IPS-18c (cell line): ENCODE data around the gene PRKG1.
"Not testable (repeated sequence)": the region's sequence is repeated elsewhere in the genome, so short reads cannot be mapped to it uniquely, and the experiment has no call there.

ENCODE experiments used
- H3K4me3 ChIP-seq: 2 replicates; pipeline ENCODE4 v1.7.0; 2013; ENCODE audit warnings: low read depth, mild to moderate bottlenecking, low read length, moderate library complexity; ENCODE audit not compliant: insufficient read depth
- H3K9me3 ChIP-seq: one replicate; pipeline ENCODE4 v1.6.1; 2013; ENCODE audit warnings: mild to moderate bottlenecking, low read length, moderate library complexity; ENCODE audit not compliant: control insufficient read depth, insufficient read depth

PRKG1 gene

DNA sequence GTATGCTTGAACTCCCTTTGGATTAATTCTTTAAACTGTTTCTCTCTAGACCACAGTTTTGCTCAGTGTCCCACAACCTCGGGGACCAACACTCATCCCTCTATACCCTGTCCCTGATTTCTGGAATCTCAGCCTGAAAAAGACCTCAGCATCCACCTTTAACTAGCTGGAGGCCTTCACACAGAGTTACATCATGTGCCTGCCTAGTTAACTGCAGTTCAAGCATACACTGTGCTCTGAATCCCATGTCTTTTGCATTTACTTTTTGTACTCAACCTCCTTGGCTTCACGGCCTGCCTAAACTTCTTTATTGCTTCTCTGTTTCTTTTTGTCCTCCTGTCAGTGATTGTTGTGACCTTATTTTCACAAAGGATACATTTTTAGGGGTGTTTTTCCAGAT lies 66.7 kb downstream of the PRKG1 start:
- Histone ChIP-seq H3K4me3 (no peak overlapping the region), H3K9me3 (no peaks in the 10 kb centered on the region)

DNA sequence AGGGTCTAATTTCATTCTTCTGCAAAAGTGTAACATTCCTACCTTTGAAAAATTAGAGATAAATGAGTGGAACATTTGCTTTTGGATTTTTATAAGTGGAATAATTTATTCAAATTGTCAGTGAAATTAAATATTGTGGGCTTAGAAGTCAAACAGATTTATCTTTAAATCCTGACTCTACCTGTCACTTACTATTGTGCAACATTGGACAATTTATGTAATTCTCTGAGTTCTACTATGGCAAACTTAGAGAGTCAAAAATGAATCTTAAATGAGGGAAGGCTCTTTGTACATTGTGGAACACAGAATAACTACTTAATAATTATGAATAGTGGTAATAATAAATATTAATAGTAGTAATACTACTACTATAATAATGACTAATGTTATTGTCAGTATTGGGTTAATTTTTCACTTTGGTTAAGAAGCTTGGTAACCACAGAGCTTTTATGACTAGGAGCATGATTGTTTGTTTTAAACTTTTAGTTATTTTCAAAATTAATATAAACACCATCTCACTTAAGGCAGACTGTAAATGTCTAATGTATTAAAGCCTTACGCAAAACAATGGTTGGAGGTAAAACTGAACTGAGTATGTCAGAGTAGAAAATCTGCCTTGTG lies 70.0 kb downstream of the PRKG1 start:
- H3K9me3 ChIP-seq: no peaks in the 10 kb centered on the region
- H3K4me3 ChIP-seq: no peak overlapping the region

DNA sequence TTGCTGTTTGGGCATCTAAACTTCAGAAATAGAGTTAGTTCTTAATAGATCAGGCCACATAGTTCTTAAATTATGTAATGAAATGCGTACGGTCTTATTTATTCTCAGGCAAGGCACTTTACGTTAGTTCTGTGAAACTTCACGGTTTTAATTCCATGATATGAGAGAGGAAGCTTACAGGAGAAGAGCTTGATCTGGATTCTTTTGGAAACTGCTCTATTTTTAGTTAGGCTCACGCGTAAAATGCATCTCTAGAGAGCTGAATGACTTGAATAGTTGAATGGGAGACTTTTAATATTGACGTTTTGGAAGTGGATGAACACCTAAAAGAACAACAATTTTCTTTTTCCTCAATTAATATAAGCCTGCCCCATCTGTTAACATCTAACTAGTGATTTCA lies 71.1 kb downstream of the PRKG1 start:
- no peaks in the 10 kb centered on the region for H3K9me3 ChIP-seq
- no peak overlapping the region for H3K4me3 ChIP-seq

DNA sequence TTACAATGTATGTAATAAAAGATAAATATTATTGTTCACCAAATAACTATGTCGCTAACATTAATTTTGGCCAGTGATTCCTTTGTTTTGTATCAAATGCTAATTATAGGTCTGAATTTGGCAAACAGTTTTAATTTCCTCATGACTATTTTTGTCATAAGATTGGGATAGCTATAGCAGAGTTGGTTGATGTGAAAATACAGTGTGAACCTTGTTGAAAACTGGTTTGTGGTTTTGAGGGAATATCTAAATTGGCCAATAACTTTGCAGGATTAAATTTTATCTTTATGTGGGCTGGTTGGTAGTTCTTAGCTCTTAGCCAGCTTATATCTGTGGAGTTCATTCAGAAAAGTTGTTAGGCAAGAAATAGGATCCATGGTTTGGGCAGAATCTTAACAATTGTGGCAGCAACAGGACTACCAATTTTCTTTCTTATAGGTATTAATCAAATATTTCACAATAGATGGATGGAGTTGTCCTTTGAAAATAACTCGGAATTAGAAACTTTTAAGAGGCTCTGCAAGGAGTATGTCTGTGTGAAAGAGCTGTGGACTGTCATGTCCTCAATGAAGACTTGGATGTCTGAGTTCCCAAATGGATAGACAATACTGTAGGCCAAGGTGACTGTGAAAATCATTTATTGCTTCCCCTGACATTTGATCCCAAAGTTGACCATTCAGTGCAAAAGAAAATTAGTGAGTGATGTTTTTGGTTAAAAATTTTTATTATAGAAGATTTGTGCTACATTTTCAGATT lies 73.5 kb downstream of the PRKG1 start:
- Histone ChIP-seq H3K9me3 (no peaks in the 10 kb centered on the region), H3K4me3 (no peak overlapping the region)

DNA sequence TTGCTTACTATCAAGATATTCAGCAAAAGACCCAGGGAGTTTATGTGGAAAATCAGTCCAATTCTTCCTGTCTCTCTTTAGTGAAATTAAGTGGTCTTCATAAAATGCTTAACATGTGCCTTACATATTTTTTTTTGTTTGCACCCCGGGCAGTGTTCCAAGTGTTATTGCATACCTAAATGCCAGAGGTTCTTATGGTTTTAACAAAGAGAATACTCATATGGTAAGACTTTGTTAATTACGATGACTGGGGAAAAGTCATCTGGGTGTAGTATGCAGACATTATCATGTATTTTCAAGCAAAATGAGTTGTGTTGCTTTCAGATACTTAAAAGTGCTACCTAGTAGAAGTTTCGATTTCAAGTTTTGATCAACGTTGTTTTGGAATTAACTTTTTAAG lies 82.6 kb downstream of the PRKG1 start:
- no peak overlapping the region for H3K4me3 ChIP-seq
- H3K9me3 ChIP-seq: no peaks in the 10 kb centered on the region

DNA sequence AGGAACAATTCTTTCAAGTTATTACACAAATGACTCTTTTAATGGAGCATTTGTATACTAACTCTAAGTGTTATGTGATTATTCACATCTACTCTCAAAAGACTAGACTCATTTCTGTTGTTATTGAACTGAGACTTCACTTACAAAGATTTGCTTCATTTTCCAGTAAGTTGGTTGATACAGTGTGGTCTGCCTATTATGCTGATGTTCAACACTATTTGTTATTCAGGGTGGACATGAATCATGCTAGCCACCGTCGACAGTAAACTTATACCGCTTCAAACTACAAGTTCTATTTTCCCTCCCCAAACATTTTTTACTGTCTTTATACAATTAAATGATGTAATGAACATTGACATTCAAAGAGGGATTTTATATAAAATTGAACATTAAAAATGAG lies 84.5 kb downstream of the PRKG1 start:
- Histone ChIP-seq H3K4me3 (no peak overlapping the region), H3K9me3 (peaks cover 8% of the 10 kb centered on the region)

DNA sequence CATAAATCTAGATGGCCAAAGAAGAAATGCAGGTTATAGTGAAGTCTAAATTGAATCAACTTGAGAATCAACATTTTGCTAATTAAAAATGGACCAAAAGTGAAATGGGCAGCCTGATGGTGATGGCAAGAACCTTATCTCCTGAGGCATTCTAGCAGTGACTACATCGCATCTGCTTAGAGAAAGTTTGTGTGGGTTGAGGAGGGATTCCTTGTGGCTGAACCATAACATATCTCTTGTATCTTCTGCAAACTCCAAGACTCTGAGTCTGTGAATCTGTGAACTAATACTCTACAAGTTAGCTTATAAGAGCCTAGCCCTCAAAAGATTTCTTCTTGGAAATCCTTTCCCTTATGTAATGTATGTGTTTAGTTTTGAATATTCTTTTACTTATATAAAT lies 85.6 kb downstream of the PRKG1 start:
- Histone ChIP-seq H3K4me3 (no peak overlapping the region), H3K9me3 (peaks cover 8% of the 10 kb centered on the region)

DNA sequence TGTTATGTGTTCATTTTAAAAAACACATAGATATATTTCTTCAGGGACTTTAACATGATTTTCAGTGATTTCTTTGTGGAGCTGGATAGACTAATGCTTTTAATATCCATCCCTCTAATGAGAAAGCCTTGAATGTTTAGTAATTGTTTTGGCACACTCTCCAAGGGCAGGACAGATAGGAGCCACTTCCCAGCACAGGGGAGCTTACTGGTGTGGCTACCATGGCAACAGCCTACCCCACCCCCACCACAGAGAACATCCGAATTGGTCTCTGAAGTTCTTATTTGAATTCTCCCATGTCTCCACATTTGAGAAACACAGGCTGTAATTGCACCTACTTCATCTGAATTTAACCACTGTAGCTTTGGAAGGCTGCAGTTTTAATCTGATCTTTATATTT lies 87.7 kb downstream of the PRKG1 start:
- peaks cover 8% of the 10 kb centered on the region for H3K9me3 ChIP-seq
- H3K4me3 ChIP-seq: no peak overlapping the region

DNA sequence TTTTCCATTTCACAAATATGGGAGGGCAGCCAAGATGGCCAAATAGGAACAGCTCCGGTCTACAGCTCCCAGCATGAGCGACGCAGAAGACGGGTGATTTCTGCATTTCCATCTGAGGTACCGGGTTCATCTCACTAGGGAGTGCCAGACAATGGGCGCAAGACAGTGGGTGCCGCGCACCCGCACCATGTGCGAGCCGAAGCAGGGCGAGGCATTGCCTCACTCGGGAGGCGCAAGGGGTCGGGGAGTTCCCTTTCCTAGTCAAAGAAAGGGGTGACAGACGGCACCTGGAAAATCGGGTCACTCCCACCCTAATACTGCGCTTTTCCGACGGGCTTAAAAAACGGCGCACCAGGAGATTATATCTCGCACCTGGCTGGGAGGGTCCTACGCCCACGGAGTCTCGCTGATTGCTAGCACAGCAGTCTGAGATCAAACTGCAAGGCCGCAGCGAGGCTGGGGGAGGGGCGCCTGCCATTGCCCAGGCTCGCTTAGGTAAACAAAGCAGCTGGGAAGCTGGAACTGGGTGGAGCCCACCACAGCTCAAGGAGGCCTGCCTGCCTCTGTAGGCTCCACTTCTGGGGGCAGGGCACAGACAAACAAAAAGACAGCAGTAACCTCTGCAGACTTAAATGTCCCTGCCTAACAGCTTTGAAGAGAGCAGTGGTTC lies 89.2 kb downstream of the PRKG1 start:
- not testable (repeated sequence) for H3K9me3 ChIP-seq, H3K4me3 ChIP-seq

DNA sequence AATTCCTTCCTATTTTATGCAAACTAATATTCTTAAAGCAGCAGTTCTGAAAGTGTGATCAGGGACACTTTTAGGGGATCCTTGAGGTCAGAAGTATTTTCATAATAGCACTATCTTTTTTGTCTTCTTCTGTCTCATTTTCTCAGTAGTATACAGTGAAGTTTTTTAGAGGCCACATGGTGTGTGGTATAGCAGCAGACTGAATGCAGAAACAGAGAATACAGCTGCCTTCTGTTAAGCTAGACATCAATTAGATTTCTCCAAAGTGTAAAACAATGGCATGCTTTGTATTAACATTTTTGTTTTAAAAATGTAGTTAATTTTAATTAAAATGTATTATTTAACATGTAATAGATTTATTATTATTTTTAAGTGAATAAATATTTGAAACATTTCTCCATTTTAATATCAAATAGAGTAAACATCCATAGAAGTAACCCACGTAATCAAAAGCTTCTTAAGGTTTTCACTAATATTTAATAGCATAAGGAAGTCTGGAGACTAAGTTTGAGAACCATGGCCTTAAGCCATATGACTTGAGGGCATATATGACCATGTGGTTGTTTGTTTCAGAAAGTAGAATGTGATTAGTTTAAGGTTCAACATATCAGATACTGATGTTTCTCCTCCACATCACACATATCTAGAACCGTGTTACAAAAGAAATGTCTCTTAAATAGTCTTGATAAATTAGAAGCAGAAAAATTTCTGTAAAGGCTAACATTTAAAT lies 94.0 kb downstream of the PRKG1 start:
- Histone ChIP-seq H3K4me3 (no peak overlapping the region), H3K9me3 (peaks cover 4% of the 10 kb centered on the region)

DNA sequence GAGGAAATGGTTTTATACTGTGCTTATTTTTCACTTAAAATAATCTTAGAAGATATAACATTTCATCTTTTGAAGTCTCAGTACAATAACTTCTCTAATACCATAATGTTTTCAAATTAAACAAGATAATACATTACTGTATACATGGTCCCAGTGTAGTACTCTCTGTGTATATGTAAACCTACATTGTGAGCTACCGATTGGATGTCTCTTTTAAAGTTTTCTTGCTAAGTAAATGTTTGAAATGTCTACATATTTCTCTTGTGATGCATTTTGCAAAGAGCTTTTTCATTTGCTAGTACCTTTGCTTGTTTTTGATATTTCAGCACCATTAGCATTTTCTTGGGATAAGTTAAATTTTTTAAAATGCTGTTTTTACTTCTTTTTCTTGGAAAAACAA lies 94.8 kb downstream of the PRKG1 start:
- H3K9me3 ChIP-seq: no peaks in the 10 kb centered on the region

DNA sequence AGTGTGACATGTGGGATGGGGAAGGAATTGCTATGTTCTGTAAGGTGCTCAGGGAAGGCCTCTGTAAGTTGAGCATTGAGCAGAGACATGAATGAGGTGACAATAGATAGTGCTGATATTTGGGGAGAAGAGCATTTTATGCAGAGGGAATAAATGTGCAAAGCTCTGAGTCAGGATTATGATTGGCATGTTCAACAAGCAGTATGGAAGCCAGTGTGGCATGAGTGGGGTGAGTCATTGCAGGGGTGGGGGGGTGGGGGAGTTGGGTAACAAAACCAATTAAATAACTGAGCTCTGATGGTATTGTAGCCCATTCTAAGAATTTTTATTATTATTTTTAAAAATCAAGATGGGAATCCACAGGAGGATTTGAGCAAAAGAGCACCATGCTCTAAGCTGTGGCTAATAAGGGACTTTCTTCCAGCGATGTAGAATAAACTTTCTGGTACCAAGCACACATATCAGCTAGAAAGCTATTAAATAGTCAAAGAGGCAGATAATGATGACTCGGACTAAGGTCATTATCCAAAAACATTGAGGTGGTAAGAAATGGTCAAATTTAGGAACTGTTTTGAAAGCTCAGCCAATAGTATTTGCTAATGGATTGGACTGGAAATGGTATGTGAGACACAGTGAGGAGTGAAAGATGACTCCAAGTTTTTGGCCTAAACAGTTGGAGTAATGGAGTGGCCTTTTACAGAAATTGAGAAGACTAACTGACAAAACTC lies 96.4 kb downstream of the PRKG1 start:
- no peaks in the 10 kb centered on the region for H3K9me3 ChIP-seq
- H3K4me3 ChIP-seq: no peak overlapping the region

More for the DNA sequence above, 94.8 kb downstream of the PRKG1 start:
- no peak overlapping the region for H3K4me3 ChIP-seq

DNA sequence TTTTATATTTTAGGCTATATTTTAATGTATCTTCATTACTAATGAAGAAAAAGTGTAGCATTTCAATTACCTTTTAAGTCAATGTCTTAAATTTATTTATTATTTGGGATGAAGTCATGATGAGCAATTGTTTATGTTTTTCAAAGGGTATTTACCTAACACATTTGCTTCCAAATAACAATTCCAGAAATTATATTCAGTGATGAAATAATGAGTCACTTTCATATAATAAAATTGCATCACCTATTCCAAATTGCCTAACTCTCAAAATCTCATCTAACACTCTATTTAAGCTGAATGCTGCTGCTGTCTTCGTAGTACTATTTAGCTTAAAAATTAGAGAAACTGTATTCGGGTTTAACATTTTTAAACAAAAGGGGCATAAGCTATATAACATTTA lies 97.7 kb downstream of the PRKG1 start:
- no peak overlapping the region for H3K4me3 ChIP-seq
- no peaks in the 10 kb centered on the region for H3K9me3 ChIP-seq

DNA sequence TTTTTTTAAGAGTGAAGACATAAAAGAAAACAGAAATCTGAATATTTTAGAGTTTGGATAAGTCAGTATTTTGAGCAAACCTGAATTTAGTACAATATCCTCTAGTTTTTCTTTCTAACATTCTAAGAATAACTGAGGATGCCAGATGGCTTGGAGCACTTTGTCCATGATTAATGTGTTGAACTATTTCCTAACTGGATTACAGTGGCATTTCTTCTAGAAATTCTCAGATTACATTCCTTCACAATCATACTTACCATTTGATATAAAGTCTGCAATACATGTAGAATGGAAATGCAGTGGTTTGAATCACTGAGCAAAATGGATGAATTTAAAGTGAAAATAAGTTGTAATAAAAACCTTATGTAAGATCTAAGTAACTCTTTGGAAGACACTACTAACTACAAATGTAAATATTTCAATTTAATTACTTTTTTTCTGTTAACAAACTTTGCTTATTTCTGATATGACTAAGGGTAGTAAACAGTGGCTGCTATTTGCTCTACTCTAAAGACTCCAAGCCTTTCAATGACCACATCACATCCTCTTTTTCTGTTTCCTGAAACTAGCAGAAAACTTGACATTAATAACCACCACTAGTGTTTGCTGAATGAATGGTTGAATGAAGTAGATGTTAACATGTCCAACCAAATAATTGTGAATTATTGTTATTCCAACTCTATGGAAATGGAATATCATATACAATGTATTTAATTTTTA lies 102.8 kb downstream of the PRKG1 start:
- Histone ChIP-seq H3K4me3 (no peak overlapping the region), H3K9me3 (no peaks in the 10 kb centered on the region)

DNA sequence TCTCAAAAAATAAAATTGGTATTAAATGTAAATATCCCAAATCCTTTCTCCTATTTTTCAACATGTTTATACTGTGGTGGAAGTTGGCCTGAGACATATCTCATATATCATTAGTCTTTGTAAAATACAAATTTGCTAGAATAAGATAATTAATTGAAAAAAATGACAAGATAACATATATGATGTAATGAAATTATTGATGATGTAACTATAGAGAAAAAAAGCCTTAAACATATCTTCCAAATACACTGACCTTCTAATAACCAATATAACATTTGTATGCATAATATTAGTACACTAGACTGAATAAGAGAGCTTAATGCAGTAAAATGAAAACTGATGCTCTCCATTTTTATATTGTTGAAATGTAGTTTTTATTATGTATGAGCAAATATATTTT lies 104.3 kb downstream of the PRKG1 start:
- H3K9me3 ChIP-seq: no peaks in the 10 kb centered on the region

DNA sequence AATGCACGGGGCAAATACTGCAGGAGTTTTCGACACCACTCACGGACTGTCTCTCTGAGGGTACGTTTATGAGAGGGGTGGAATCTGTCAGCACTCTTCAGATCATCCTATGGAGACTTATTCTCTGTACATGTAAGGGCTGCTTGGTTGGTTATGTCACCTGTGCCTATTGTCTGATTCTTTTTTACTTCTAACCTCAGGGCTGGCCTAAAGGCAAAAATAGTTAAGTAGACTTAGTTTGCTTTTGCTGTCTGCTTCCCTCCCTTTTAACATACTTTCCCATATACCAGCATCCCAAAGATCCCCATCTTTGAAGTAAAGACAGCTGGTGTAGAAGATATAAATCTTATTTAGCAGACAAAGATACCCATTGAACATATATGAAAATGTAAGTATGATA lies 105.9 kb downstream of the PRKG1 start:
- H3K4me3 ChIP-seq: no peak overlapping the region

More for the DNA sequence above, 104.3 kb downstream of the PRKG1 start:
- H3K4me3 ChIP-seq: no peak overlapping the region

DNA sequence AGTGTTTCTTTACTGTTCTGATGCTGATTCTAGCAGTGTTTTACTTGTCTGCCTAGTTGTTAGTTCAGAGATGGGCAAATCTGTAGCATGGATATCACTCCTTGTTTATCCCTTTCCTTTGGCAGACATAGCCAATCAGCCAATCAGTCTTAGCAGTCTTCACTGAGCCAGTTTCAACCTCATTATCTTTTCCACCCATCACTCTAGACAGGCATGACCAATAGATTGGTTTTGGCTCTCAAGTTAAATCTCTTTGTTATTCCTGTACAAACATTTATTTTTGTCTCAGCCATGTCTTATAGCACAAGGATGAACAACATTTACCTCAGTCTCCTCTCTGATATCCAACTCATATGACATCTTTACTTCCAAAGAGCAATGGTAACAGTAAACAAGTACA lies 109.5 kb downstream of the PRKG1 start:
- Histone ChIP-seq H3K4me3 (no peak overlapping the region), H3K9me3 (no peaks in the 10 kb centered on the region)

More for the DNA sequence above, 105.9 kb downstream of the PRKG1 start:
- H3K9me3 ChIP-seq: no peaks in the 10 kb centered on the region
